Suprapubic skin (tissue), 4 donors: ENCODE results near the gene RNF214. TPM values are rescaled to one million over a fixed set of nuclear protein-coding genes. Genes with fewer than 3 reads are reported as not detected.

Source experiments
- DNase-seq, 2 donors: peaks; one replicate each; pipeline ENCODE4 v3.0.0-alpha.2; 2019; ENCODE audit warnings: low spot score in 2 of 2
- H3K27ac ChIP-seq: fragments of 200-600 bp; sonication (generic); one replicate; pipeline ENCODE4 v1.5.1; 2019
- H3K27me3 ChIP-seq: fragments of 200-600 bp; sonication (generic); one replicate; pipeline ENCODE4 v1.5.1; 2019
- H3K36me3 ChIP-seq: fragments of 200-600 bp; sonication (generic); one replicate; pipeline ENCODE4 v1.5.1; 2019
- H3K4me1 ChIP-seq: fragments of 200-600 bp; sonication (generic); one replicate; pipeline ENCODE4 v1.5.1; 2019
- H3K4me3 ChIP-seq: fragments of 200-600 bp; sonication (generic); one replicate; pipeline ENCODE4 v1.5.1; 2019; ENCODE audit warnings: mild to moderate bottlenecking
- H3K9me3 ChIP-seq: fragments of 200-600 bp; sonication (generic); one replicate; pipeline ENCODE4 v1.5.1; 2019
- EP300 ChIP-seq: sonication (generic); formaldehyde crosslinking; IDR thresholded peaks from one replicate; pipeline ENCODE4 v1.6.1; 2017; ENCODE audit warnings: antibody characterized with exemption
- POLR2A ChIP-seq, 2 donors: fragments of 450-650 bp; IDR thresholded peaks; one replicate each; pipeline ENCODE4 v1.6.1; 2017; ENCODE audit warnings: antibody characterized with exemption in 2 of 2, mild to moderate bottlenecking in 2 of 2, moderate library complexity in 2 of 2
- POLR2AphosphoS5 ChIP-seq, 3 donors: sonication (generic); formaldehyde crosslinking; IDR thresholded peaks; one replicate each; pipeline ENCODE4 v1.6.1; 2017; ENCODE audit warnings: antibody characterized with exemption in 3 of 3
- WGBS: methylation state at CpG from one replicate; pipeline ENCODE4 v1.1.5; 2018; 5-methylcytosine and 5-hydroxymethylcytosine counted together
- total RNA-seq, 4 donors: library from RNA; depleted of rRNA; stranded (reverse); fragments of >200 nt; gene quantifications; one replicate each; pipeline ENCODE4 v1.1.0, GENCODE V29; 2016
- TF ChIP-seq, protein P1 (sequence below), 2 donors: fragments of 200-600 bp in 1 of 2; fragments of 450-650 bp in 1 of 2; sonication (generic) in 1 of 2; IDR thresholded peaks; one replicate each; pipeline ENCODE4 v1.5.1; 2016 to 2019; ENCODE audit warnings: antibody characterized with exemption in 2 of 2, mild to moderate bottlenecking in 1 of 2, moderate library complexity in 1 of 2

Gene RNF214
- total RNA-seq, 4 donors from 2014 or later = 6.7 to 22.9 (median 12.2) TPM

DNA sequence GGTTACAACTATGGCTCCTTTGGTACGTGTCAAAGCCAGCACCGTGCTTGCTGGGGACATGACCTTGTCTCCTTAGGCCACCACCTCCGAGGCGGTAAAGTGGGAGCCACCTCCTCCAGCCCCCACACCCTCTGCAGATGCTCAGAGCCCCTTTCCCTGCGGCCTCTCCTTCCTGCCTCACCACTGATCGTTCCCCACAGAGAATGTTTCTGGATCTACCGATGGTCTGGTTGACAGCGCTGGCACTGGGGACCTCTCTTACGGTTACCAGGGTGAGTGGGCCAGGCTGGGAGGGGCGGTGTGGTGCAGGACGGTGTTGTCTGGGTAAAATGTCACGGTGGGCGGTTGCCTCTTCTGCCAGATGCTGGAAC, 45.1 kb upstream of the RNF214 start:
- no peaks in the 10 kb centered on the region for H3K9me3 ChIP-seq
- peaks cover 15% of the 10 kb centered on the region for H3K4me1 ChIP-seq
- peaks cover 67% of the 10 kb centered on the region for H3K36me3 ChIP-seq
- H3K27ac ChIP-seq = no peak overlapping the region
- H3K27me3 ChIP-seq = no peaks in the 10 kb centered on the region
- no peak for TF ChIP-seq EP300
- TF ChIP-seq POLR2A (IDR thresholded peaks at IDR 0.05) = no peak
- TF ChIP-seq, protein P1, sequence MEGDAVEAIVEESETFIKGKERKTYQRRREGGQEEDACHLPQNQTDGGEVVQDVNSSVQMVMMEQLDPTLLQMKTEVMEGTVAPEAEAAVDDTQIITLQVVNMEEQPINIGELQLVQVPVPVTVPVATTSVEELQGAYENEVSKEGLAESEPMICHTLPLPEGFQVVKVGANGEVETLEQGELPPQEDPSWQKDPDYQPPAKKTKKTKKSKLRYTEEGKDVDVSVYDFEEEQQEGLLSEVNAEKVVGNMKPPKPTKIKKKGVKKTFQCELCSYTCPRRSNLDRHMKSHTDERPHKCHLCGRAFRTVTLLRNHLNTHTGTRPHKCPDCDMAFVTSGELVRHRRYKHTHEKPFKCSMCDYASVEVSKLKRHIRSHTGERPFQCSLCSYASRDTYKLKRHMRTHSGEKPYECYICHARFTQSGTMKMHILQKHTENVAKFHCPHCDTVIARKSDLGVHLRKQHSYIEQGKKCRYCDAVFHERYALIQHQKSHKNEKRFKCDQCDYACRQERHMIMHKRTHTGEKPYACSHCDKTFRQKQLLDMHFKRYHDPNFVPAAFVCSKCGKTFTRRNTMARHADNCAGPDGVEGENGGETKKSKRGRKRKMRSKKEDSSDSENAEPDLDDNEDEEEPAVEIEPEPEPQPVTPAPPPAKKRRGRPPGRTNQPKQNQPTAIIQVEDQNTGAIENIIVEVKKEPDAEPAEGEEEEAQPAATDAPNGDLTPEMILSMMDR (IDR thresholded peaks at IDR 0.05) = no peak
- no peak for TF ChIP-seq POLR2AphosphoS5 (IDR thresholded peaks at IDR 0.05)
- DNase-seq = no peak
- H3K4me3 ChIP-seq = no peak overlapping the region
- 88% methylated on average over 13 of the region's 13 CpGs for WGBS

DNA sequence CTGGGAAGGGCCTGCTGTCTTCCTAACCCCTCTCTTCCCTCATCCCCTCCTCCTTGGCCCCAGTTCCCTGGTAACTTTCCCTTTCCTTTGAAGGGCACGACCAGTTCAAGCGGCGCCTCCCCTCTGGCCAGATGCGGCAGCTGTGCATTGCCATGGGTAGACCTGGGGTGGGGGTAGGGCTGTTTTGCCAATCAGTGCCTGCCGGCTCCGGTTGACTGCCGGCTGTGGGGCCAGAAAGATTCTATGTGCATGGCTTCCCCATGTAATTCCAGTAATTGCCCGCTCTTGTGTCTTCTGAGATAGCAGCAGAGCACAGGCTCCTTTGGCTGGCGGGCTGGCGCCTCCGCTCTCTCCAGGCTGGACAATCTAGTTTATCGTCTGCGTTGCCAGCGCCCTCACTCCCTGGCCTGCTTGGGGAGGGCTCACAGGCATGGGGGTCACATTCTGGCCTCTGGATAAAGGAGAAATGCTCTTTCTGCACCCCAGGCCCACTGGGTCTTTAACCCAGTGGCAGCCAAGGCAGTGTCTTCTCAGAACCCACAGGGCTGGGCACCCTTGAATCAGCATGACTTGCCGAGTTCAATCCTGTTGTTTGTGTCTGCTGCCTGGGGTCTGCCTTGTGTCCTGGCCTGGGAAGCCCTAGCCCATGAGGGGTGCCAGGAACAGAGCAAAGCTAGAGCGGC, 44.5 kb upstream of the RNF214 start:
- Histone ChIP-seq H3K4me3 (no peak overlapping the region), H3K4me1 (peaks cover 18% of the 10 kb centered on the region), H3K27me3 (no peaks in the 10 kb centered on the region), H3K9me3 (no peaks in the 10 kb centered on the region), H3K27ac (peak overlapping the region; percentile 5), H3K36me3 (peaks cover 72% of the 10 kb centered on the region)
- peak in 1 of 2 donors; percentile 56 for DNase-seq
- TF ChIP-seq POLR2AphosphoS5 (IDR thresholded peaks at IDR 0.05) (no peak), EP300 (no peak), POLR2A (IDR thresholded peaks at IDR 0.05) (no peak)
- TF ChIP-seq, protein P1 (IDR thresholded peaks at IDR 0.05) = no peak
- whole genome bisulfite sequencing = 96% methylated on average over 15 of the region's 16 CpGs

DNA sequence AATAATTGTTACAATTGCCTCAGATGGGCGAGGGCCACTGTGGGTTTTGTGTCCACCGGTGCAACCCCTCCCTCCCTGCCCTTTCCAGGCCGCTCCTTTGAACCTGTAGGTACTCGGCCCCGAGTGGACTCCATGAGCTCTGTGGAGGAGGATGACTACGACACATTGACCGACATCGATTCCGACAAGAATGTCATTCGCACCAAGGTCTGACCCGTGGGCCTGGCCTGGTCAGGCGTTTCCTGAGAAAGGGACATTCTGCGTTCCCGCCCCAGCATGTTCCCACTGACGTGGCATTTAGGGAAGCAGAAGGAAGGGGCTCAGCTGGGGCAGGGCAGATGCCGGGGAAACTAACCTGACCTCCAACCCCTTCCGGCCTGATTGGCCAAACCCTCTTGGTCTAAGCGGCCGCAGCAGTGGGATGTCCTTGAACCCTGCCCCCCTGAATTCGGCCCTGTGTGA, 43.8 kb upstream of the RNF214 start:
- H3K4me3 ChIP-seq = no peak overlapping the region
- peaks cover 77% of the 10 kb centered on the region for H3K36me3 ChIP-seq
- no peaks in the 10 kb centered on the region for H3K27me3 ChIP-seq
- peak in 1 of 2 donors; percentile 66 for DNase-seq
- 97% methylated on average over 20 of the region's 20 CpGs for WGBS
- TF ChIP-seq EP300 (no peak), POLR2A (IDR thresholded peaks at IDR 0.05) (no peak), POLR2AphosphoS5 (IDR thresholded peaks at IDR 0.05) (no peak)
- TF ChIP-seq, protein P1 (IDR thresholded peaks at IDR 0.05) = no peak
- H3K4me1 ChIP-seq = peaks cover 14% of the 10 kb centered on the region
- H3K9me3 ChIP-seq = no peaks in the 10 kb centered on the region
- H3K27ac ChIP-seq = peak overlapping the region; percentile 5

DNA sequence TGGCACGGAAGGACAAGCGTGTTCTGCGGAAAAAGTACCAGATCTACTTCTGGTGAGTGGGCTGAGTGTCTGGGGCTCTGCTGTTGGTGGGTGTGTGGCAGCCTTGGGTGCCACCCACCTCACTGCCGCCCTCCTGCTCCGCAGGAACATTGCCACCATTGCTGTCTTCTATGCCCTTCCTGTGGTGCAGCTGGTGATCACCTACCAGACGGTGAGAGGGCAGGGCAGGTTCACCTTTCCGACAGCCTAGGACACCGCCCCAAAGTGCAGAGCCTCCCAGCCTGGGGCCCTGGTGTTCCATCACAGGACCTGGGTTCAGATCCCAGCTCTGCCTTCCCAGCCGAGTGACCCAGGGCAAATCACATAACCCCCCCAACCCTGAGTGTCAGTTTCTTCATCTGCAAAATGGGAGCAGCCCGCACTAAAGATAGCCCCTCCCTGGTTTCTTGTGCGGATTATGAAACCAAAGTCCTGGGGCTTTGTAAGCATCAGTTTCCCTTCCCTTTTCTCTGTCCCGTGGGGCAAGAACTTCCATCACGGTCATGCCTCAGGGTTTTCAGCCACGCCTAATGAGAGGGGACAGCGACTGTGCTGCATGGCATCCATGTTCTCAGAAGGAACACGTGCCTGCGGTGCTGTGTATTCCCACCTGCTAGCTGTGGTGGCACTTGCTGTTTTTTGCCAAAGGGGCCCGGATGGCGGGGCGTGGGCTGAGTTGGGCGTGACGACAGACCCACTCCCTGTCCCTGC, 43.1 kb upstream of the RNF214 start:
- TF ChIP-seq, protein P1 (IDR thresholded peaks at IDR 0.05) = no peak
- TF ChIP-seq POLR2A (IDR thresholded peaks at IDR 0.05) (no peak), EP300 (no peak), POLR2AphosphoS5 (IDR thresholded peaks at IDR 0.05) (no peak)
- H3K27ac ChIP-seq = peak overlapping the region; percentile 16
- no peaks in the 10 kb centered on the region for H3K27me3 ChIP-seq
- peak in 1 of 2 donors; percentile 65 for DNase-seq
- H3K36me3 ChIP-seq = peaks cover 80% of the 10 kb centered on the region
- H3K9me3 ChIP-seq = no peaks in the 10 kb centered on the region
- H3K4me1 ChIP-seq = peaks cover 12% of the 10 kb centered on the region
- 91% methylated on average over 19 of the region's 22 CpGs for WGBS
- H3K4me3 ChIP-seq = no peak overlapping the region

DNA sequence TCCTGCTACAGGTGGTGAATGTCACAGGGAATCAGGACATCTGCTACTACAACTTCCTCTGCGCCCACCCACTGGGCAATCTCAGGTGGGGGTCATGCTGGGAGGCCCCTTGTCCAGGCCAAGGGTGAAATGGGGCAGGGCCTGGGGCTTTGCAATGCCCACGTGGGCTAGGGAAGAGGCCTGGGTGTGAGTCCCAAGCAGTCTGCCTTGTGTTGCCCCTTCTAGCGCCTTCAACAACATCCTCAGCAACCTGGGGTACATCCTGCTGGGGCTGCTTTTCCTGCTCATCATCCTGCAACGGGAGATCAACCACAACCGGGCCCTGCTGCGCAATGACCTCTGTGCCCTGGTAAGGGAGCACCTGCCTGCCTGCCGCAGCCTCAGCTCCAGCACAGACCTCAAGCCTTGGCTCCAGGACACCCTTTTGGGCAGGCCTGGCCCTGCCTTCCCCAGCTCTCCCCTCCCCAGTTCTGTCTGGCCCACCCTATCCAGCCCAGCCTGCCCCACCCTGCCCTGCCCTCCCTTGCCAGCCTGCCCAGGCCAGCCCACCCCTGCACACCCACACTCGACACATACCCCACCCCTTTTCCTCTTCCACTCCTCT, 42.4 kb upstream of the RNF214 start:
- Histone ChIP-seq H3K4me3 (no peak overlapping the region), H3K27me3 (no peaks in the 10 kb centered on the region), H3K9me3 (no peaks in the 10 kb centered on the region), H3K4me1 (peaks cover 12% of the 10 kb centered on the region), H3K36me3 (peaks cover 83% of the 10 kb centered on the region), H3K27ac (no peak overlapping the region)
- 55% methylated on average over 6 of the region's 8 CpGs for whole genome bisulfite sequencing
- peak in 1 of 2 donors; percentile 35 for DNase-seq
- TF ChIP-seq EP300 (no peak), POLR2A (IDR thresholded peaks at IDR 0.05) (no peak), POLR2AphosphoS5 (IDR thresholded peaks at IDR 0.05) (no peak)
- TF ChIP-seq, protein P1 (IDR thresholded peaks at IDR 0.05) = no peak
